GM21737 (cell line): Measurements from ENCODE around the gene FMNL2.
"Not testable (repeated sequence)": the region's sequence is repeated elsewhere in the genome, so short reads cannot be mapped to it uniquely, and the experiment has no call there.

Source experiments
- ATAC-seq: cut with Tn5 transposase; IDR thresholded peaks from one replicate; pipeline ENCODE4 v1.9.1; 2021; ENCODE audit warnings: mild to moderate bottlenecking, moderate library complexity; ENCODE audit not compliant: unreplicated experiment

FMNL2 gene

DNA sequence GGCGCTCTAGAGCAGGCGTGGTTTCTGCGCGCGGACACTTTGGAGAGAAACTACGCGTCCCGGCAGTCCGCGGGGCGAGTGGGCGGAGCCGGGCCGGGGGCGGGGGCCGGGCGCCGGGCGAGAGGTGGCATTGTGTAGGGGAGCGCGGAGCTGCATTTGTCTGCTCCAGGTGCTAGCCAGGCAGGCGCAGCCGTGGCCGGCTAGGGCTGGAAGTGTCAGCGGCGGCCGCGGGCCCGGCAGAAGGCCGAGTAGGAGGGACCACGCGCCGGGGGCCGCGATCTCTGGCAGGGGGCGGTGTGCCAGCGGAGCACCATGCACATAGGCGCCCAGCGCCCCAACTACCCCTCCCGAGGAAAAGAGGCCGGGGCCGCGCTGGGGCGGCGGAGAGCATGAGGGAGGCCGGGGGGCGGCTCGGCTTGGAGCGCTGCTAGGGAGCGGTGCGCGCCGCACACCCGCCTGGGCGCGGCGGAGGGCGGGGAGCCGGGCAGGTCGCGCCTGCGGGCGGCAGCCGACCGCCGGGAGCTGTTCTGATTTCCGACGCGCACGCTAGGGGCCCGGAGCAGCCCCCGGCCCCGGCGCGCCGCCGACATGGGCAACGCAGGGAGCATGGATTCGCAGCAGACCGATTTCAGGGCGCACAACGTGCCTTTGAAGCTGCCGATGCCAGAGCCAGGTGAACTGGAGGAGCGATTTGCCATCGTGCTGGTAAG, at the start of gene FMNL2:
Gene FMNL2, plus strand, starts transcription at position 159 of the 710 bp plus-strand sequence.
- ATAC-seq: peak; percentile 88

DNA sequence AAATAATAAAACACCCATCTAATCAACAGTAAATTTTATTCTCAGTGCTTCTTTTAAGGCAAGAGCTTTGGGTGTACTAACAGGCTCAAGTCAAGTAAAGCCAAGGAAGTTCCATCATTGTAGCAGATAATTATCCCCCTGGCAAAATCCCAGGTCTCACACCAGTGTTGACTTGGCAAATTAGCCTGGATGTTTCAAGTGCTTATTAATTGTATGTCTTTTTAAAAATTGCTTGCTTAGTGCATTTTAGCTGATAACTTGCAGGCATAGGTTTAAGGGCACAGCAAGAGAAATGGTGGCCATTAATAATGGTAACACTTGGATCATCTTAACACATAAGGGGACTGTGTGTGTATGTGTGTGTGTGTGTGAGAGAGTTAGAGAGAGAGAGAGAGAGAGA, 42.0 kb upstream of the FMNL2 start:
- ATAC-seq: no peak

DNA sequence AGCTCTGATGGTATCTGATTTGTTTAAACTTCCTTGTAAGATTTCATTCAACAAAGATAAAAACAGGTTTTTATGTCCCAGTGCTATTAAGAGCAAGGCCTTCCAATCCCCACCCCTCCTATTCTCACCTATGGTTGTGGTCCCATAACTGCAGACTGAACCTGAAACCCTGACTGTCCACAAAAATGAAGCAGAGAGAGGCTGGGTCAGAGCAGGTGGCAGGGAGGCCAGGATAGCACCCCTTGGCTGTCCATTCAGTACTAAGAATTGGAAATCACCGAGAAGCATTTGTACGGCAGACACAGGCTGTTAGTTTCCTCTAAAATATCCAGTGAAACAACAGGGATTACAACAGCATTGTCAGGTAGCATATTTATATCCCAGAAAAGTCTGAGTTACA, 37.3 kb upstream of the FMNL2 start:
- no peak for ATAC-seq

DNA sequence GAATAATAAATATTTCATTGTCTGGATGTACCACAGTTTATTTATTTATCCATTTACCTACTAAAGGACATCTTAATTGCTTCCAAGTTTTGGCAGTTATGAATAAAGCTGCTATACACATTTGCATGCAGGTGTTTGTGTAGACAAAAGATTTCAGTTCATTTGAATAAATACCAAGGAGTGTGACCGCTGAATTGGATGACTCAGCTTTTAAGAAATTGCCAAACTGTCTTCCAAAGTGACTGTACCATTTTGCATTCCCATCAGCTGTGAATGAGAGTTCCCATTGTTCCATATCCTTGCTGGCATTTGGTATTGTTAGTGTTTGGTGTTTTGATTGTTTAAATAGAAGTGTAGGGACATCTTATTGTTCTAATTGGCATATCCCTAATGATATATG, 36.2 kb upstream of the FMNL2 start:
- ATAC-seq: no peak

DNA sequence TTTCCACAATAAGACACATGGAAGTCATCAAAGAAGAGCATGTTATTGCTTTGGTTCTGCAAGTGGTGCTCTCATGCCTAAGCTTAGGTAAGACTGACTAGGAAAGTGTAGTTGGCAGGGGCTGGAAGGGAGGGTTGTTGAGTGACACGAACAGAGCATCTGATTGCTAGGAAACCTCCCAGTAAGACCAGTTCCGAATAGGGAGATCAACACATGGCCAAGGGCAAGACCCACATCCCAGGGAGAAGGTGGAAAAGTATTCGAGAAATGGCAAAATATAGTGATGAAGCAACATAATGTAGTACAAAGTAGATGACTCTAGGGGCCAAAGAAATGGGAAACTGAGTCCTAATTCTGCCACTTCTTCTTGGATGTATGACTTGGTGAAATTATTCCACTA, 33.8 kb upstream of the FMNL2 start:
- ATAC-seq: no peak

DNA sequence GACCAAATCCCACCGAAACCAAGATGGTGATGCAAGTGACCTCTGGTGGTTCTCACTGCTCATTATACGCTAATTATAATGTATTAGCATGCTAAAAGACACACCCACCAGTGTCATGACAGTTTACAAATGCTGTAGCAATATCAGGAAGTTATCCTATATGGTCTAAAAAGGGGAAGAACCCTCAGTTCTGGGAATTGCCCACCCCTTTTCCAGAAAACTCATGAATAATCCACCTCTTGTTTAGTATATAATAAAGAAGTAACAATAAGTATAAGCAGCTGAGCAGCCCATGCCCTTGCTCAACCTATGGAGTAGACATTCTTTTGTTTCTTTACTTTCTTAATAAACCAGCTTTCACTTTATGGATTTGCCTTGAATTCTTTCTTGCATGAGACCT, 31.0 kb upstream of the FMNL2 start:
- ATAC-seq: no peak

DNA sequence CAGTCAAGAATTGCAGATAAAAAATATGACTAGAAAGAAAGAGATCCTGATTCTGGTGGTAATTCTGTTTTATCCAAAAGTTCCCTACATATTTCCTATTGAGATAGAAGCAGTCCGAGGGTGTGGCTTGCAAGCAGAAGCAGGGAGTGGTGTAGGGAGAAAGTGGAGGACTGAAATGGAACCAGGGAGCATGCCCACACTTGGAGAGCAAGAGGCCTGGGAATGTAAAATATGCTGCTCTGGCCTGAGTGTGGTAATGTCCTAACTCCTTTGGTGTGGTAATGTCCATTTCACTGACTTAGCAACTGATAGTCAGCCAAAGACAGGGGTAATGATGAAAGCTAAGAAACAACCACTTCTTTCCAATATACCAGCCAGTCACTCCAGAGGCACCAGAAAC, 30.1 kb upstream of the FMNL2 start:
- ATAC-seq: no peak

DNA sequence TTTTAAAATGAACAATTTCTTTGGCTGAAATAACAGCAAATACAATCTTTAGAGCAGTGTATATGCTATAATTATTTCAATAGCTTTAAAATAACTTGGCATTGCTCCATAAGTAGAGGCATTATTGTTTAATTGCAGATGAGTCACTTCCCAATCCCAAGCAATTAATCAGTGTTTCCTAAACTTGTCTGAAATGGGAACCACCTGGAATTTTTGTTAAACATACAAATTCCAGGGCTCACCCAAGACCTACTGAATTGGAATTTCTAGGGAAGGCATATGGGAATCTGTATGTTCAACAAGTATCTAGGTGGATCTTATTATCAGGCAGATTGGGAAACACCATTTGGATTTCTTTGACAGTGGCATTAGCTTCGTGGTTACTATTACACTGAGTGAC, 27.1 kb upstream of the FMNL2 start:
- no peak for ATAC-seq

DNA sequence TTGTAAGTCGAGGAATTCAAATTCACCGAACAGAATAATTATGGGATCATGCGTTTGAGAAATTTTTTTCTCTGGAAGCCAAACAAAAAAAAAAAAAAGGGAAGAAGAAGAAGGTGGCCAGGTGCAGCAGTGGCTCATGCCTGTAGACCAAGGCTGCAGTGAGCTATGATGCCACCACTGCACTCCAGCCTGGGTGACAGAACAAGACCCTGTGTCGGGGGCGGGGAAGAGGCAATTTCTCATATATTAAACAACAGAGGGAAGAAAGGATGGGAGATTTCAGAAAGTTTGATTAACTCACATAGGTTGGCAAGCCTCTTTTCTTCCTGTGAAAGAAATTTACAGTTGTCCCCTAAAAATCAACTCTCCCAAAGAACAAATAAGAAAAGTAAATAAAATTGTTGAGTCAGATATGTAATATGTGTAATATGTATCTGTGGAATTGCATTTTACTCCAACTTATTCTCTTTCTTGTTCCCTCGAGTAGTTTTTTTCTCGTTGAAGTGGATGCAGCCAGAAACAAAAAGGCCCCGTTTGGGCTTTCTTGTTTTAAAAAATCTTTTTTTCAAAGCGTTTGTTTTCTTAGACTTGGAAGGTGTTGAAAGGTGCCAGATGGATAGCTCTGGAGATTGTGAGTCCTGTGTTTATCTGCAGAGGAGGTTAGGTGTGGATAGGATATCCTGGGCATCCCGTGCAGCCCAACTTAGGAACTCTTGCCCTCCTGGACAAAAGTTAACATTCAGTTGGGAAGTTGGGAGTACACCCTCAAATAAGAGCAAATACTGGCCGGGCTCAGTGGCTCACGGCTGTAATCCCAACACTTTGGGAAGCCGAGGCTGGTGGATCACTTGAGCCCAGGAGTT, 25.4 kb upstream of the FMNL2 start:
- ATAC-seq: no peak

DNA sequence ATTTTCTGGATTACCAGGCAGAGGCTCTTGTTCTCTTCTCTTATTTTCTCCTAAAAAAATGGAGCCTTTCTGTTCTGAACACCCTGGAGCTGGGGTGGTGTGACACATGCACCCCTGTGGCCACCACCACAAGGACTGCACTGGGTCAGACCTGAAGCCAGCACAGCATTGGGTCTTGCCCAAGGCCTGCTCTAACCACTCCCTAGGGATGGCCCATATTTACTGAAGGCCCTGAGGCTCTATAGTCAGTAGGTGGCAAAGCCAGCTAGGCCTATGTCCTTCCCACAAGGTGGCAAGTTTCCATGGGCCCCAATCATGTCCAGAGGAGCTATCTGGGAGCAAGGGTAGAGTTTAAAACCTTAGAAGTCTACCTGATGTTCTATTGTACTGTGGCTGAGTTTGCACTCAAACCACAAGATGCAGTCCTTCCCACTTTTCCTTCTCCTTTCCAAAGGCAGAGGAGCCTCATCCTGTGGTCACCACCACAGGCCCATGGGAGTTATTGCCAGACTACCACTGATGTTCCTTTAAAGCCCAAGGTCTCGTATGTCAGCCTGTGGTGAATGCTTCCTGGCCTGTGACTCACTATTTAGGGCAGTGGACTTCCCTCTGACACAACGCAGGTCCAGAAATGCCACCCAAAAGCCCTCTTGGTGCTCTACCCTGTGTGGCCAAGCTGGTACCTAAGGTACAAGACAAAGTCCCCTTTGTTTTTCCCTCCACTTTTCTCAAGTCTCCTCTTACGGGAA, 15.0 kb upstream of the FMNL2 start:
- no peak for ATAC-seq

DNA sequence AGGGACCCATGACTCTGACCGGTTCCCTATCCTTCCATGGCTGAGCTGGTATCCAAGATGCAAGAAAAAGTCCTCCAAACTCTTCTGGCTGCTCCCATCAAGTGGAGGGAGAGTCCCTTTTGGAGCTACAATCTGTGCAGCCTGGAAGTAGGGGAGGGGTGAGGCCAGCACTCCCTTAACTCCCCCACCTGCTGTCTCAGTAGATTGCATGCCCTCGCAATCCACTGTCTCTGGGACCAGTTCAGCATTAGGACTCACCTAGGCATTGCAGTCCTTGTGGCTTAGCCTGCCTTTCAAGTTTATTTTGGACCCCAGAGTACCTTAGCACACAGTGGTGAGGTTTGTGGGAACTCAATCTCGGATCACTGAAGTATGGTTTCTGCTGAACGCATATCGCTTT, 14.2 kb upstream of the FMNL2 start:
- ATAC-seq: no peak

DNA sequence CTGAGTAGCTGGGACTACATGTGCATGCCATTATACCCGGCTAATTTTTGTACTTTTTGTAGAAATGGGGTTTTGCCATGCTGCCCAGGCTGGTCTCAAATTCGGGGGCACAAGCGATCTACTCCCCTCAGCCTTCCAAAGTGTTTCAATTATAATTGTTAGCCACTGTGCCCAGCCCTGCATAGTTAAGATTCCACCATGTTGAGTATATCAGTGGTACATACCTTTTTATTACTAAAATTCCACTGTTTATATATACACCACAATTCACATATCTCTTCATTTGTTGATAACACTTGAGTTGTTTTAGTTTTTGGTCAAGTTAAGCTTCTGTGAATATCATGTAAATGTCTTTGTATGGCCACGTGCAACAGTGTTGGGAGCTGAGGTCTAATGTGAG, 12.8 kb upstream of the FMNL2 start:
- no peak for ATAC-seq

DNA sequence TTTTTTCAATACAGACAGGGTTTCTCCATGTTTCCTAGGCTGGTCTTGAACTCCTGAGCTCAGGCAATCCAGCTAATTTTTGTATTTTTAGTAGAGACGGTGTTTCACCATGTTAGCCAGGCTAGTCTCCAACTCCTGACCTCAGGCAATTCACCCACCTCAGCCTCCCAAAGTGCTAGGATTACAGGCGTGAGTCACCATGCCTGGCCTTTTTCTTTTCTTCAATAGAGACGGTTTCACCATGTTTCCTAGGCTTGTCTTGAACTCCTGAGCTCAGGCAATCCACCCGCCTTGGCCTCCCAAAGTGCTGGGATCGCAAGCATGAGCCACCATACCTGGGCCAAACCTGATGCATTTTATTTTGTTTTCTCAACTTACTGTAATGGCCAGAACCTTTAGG, 9.8 kb upstream of the FMNL2 start:
- not testable (repeated sequence) for ATAC-seq

DNA sequence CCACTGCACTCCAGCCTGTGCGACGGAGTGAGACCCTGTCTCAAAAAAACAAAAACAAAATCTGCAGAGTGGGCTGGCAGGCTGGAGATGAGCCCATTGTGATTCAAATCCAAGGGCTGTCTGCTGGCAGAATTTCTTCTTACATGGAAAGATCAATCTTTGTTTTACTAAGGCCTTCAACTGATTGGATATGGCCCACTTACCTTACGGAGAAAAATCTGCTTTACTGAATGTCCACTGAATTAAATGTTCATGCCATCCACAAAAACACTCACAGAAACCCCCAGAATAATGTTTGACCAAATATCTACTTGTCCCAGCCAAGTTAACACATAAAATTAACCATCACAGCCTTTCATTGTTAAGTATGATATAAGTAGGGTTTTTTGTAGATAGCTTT, 8.3 kb upstream of the FMNL2 start:
- no peak for ATAC-seq

DNA sequence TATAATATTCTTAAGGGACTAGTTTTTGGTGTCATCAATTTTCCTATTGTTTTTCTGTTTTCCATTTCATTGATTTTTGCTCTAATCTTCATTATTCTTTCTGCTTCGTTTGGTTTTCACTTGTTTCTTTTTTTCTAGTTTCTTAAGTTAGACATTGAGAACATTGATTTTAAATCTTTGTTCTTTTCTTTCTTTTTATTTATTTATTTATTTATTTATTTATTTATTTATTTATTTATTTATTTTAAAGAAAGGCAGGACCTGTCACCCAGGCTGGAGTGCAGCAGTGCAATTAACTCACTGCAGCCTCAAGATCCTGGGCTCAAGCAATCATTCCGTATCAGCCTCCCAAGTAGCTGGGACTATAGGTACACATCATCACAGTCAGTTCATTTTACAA, 7.0 kb upstream of the FMNL2 start:
- ATAC-seq: no peak

DNA sequence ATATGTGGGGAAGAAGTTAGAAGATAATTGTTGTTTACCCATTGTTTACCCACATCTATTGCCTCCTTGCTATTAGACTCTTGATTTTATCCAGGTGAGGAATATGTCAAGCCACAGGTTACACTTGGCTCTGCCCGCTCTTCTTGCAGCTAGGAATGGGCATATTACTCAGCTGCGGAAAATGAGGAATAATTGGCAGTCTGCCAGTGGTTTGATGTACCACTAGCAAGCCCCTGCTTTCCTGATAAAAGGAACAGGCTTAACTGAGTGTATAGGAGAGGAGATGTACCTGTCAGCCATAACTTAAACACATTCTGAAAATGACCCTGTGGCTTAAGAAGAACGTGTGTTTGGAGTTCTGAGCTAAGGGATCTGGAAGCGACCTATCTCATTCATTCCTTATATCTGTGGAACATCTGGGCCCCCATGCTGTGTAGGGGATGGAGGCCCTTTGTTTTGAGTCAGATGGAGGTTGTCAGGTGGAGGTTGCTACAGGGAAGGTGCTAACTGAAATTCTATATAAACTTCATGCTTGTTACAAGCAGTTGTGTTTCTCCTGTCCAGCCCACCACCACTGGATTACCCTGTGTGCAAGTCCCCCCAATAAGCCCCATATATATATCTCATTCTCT, 4.6 kb upstream of the FMNL2 start:
- no peak for ATAC-seq

DNA sequence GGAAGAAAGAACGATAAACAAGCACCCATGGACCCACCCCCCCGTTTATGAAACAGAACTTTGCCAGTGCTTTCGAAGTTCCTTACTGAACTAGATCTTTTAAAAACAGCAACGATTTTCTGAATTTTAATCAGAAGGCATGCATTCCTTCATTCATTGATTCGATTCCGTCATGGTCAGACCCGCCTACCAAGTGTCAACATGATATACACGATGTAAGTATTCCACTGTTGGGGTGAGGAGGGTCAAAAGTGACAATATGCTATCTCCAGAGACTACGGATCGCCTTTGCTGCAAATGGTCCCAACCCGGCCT, 316 bp upstream of the FMNL2 start:
- ATAC-seq: no peak

DNA sequence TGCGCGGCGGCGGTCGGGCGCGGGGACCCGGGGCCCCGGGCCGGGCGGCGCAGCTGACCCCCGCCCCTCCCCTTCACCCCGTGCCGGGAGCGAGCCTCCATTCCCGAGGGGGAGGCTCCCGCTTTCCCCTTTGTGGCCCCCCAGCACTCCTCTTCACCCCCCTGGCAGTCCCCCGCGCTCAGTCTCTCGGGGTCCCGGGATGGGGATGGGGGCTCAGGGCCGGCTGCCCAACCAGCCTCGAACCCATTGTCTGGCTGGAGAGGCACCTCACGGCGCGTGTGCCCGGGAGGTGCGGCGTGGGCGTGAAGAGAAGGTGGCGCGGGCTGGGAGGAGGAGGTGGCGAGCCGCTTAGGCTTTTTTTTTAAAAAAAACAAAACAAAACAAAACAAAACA, 748 bp downstream of the FMNL2 start:
- ATAC-seq: peak; percentile 26

DNA sequence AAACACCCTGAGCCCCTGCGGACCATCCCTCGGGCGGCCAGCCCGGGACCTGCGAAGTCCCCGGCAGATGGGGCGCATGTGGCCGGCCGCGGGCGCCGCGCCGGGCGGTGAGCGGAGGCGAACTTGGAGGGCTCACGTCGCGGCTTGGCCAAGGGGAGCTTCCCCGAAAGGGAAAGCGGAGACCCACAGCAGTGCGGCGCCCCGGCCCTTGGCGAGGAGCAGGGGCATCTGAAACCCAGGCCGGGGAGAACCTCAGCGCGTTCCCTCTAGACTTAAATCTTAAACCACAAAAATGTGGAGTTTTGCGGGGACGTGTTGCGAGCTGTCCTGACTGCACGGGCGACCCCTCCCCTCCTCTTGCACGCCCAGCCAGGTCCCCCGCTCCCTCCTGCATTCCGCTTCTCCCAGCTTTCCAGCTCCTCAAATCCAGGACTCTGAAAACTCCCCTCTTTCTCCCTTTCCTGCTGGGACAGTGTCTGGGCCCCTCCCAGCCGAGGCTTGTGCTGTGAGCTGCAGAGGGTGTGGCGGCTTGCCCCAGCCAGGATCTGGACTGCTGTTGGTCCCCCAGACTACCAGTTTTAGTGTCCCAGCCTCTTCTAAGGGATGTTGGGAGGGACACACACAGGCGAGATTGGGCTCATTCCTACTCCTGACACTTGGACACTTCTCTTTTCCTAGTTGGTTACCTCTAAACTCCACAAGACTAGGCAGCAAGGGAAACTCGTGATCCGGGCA, 1.3 kb downstream of the FMNL2 start:
- ATAC-seq: peak; percentile 42

DNA sequence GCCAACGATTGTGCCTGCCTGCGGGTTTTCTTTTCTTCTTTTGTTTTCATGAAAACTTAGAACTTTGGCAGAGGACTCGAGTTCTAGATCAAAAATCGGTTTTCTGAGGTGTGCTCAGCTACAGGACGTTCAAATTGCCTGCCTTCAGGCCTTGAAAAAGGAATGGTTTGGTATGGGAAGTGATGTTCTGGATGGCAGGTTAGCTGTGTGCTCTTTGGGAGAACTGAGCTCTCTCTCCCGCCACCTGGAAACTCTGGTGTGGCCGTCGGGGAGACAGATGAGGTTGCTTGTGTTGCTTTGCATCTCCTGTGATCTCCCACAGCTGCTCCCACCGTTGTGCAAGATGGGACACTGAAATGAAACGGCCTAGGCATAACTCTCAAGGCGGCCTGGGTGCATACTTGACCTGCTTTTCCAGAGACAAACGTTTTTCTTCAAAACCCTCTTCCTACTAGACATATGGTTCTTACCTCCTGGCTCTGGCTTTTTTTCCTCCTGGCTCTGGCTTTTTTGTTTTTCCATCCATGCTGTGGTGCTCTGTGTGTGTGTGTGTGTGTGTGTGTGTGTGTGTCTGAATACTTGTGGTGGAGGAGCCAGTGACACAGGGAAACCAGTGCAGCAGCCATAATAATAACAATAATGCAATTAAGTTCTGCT, 2.0 kb downstream of the FMNL2 start:
- no peak for ATAC-seq
